GM04504 (cell line): ENCODE data around the gene KIF26B.

Experiments used
- DNase-seq: peaks from one replicate; pipeline ENCODE4 v3.0.0-alpha.2; 2012; ENCODE audit warnings: low read depth

The KIF26B gene

DNA sequence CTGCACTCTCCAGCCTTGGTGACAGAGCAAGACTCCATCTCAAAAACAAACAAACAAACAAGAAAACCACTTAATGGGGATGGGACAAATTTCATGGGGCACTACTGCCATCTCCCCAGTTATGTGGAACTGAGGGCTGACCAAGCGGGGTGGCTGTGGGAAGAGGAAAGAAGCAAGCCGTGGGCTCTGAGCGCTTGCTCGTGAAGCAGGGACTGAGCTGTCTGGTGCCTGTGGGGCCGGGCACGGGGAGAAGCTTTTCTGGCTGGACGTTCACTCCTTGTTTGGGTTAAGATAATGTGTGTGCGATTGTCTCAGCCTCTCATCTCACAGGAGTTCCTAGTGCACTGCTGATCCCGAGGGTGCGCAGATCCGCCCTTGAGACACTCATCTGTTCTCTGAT lies 22.0 kb upstream of the KIF26B start:
- DNase-seq = no peak

DNA sequence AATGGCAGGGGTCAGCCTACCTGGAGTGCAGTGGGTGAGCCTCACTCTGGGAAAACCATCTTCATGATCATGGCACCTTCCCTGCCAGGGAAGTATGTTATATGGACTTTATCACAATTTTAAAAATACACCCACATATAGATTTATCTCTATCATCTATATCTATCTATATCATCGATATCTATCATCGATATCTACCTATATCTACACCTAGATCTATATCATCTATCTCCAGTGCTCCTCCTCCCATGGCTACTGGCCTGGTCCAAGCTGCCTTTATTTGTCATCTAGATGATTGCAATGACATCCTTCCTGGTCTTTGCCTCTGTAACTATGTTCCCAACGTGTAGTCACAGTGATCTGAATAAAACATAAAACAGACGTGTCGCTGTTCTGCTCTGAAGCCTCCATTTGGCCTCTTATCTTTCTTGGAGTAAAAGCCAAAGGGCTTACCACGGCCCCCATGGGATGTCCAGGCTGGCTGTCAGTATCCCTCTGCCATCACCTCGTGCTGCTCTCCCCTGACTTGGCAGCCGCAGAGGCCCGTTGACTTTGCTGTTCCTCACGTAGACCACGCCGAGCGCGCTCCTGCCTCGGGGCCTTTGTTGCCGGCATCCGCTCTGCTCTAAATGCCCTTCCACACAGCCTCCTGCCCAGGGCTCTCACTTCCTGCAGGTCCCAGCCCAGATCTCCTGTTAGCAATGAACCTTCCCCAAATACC lies 20.6 kb upstream of the KIF26B start:
- no peak for DNase-seq

DNA sequence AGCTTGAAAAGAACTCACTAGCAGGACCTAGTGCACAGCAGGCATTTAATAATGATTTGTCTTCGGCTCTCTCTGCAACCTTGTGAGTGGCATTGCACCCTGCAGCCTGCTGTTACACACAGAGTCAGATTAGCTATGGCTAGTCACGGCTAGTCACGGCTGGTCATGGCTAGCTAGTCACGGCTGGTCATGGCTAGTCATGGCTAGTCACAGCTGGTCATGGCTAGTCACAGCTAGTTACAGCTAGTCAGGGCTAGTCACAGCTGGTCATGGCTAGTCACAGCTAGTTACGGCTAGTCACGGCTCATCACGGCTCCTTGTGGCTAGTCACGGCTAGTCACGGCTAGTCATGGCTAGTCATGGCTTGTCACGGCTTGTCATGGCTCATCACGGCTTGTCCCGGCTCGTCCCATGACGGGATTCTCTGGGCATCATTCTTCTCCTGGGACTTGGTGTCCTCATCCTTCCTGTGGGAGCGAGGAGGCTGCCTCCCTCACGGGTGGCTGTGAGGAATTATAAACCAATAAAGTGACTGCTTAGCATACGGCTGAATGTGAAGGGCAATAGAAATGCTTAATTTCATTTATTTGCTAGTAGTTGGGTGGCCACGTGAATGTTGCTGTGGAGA lies 12.5 kb upstream of the KIF26B start:
- no peak for DNase-seq

DNA sequence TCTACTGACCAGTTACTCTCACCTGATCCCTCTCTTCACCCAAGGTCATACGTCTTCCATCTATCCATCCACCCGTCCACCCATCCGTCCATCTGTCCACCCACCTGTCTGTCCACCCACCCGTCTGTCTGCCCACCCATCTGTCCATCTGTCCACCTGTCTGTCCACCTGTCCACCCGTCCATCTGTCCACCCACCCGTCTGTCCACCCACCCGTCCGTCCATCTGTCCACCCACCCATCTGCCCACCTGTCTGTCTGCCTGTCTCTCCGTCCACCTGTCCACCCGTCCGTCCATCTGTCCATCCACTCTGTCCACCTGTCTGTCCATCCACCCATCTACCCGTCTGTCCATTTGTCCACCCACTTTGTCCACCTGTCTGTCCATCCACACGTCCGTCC lies 11.8 kb upstream of the KIF26B start:
- DNase-seq = no peak

DNA sequence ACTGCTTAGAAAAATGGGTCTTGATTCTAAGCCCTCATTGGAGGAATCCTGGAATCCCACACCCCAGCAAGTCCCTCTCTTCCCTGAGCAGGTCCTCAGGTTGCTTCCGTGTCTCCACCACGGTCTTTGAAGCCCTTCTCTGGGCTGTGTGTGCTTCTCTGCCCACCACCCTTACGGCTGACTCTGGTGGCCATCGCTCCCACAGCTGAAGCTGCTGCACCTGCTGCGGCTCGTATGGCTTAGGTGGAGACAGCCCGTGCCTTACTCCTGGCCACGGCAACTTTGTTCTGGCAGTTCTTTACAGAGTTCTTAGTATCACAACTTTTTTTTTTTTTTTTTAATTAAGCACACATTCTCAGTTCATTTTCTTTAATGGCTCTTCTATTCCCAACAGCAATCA lies 10.9 kb upstream of the KIF26B start:
- no peak for DNase-seq

- DNase-seq = no peak
These were observed 6.7 kb upstream of the KIF26B start for GRCh38 chr1:245148069-245148468.

- no peak for DNase-seq
These were observed 5.9 kb upstream of the KIF26B start for GRCh38 chr1:245148861-245149260.

DNA sequence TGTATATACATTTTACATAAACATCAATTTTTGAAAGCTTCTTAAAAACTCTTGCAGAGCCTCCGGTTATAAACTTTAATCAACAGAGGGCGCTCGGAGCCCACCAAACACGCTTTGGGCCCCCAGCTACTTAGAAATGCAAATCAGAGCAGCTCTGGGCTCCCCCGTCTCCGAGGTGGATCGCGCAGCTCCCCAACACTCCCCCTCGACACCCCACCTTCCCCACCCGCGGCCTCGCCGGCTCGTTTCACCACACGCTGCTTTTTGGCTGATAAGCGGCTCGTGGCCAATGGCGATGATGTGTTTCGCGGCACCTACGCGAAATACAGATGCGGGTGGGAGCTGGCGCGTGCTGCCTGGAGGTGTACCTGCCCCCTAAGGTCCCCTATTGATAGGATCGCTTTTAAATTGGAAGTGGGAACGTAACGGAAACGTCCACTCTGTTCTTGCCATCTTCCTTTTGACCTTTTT lies 1.7 kb upstream of the KIF26B start:
- DNase-seq = no peak

DNA sequence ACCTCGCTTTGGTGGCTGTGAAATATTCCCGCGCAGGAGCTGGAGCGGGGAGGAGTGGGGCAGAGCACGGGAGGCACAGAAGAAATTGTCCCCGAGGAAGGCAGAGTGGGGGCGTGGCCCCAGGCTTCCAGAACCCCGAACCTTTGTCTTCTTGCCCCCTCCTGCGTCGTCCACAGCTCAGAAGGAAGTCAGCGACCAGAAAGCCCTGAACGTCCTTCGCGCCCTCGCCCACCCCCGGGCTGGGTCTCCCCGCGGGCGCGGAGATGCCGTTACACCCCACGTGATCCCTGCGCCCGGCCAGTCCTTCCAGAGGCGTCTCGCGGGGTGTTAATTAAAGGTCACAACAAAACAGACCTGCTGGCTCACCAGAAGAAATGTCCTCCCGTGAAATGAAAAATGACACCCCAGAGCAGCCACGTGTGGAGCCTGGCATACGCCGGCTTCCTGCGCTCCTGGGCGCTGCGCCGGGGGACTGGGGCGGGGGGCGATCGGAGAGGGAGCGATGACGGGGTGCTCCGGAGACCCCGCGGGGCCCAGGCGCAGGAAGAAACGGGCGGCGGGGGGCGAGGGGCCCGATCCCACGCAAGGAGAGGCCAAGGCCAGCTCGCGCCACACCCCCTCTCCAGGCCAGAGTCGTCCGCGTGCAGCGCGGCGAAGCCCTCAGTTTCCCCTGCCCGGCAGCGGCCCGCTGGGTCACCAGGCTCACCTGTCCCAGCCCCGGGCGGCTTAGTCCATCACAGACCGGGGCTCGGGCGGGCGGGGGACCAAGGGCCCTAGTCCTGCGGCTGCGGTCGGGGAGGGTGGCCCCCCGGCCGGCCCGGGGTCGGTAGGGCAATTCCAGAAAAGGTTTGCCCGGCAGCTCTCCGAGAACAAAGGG lies 995 bp upstream of the KIF26B start:
- DNase-seq = no peak

DNA sequence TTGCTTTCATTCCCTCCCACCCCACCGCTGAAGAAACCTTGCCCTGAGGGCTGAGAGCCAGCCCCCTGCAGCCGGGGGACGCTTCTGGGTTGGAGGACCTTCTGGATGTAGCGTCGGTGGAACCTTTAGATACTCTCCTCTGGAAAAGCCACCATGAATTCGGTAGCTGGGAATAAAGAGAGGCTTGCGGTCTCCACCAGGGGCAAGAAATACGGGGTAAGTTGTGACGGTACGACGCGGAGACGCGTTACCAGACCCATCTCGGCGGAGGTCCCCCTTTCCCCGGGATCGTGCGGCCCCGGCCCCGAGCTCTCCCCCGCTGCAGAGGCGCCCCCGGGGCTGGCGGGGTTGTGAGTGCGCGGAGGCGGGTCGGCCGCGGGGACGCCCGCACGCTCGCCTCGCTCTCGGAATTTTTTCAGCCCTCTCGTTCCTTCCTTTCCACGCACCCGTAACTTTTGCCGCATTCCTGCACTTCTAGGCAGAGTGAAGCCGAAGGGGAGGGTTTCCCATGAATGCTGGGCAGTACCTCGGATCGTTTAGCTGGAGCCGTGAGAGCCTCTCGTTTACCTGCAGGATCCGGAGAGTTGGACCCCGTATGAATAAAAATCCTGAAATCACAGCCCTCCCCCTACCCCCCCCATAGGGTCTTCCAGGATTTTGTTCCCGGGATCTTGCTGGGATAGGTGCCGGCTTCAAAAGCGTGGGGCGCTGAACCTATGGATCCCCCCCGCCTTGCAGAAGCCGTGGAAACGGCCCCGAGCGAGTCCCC lies 671 bp downstream of the KIF26B start:
- no peak for DNase-seq

GRCh38 chr1:245156041-245156735 lies 1.4 kb downstream of the KIF26B start:
- DNase-seq = no peak

DNA sequence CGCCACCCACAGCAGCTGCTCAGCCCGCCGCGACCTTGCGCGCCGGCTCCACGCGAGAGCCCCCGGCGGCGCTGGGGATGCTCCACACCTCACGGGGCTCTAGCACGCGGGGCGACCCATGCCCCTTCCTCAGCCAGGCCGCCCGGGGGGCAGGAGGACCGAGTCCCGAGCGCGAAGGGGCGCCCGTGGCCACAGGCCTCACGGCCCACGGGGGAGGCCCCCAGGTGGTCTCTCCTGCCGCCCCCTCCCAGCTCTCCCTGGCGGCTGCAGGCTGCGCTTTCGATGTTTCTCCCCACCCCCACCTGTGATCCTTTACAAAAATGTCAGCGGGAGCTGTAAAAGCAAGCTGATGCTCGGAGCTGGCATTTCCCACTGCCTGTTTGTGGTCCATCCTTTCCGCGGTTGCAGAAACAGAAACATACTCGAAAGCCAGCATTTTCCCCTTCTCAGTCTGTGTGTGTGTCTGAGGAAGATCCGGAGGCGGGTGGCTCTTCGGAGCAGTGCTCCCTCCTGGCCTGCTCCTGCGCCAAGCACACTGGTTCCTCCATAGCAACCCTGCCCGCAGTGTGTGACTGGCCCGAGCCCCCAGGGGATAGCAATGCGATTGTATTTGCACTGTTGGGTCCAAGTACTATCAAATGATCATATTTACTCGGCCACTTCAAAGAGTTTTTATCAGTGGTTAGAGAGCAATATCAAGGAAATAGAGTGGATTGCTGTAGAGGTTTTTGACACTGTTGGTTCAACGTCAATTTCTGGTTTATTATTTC lies 2.1 kb downstream of the KIF26B start:
- no peak for DNase-seq

DNA sequence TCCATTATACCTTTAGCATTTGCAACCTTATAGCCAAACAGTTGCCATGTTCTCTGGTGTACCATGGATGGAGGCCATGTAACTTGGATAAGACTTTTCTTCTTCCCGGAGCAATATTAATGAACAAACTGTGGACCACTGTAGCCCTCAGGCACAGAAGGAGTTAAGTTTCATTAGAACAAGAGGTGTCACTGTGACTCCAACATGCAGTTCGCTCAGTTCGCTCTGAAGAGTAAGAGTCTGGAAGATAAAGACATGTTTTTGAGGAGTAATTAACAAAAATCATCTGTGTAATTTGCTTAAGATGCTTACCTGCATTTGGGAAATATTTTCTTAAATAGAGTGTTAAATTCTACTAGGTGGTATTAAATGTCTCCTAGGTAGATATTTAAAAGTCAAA lies 4.1 kb downstream of the KIF26B start:
- no peak for DNase-seq

GRCh38 chr1:245160288-245160687 lies 5.5 kb downstream of the KIF26B start:
- no peak for DNase-seq

GRCh38 chr1:245160741-245161400 lies 6.1 kb downstream of the KIF26B start:
- no peak for DNase-seq

- no peak for DNase-seq
These were observed 7.1 kb downstream of the KIF26B start for GRCh38 chr1:245161866-245162265.

GRCh38 chr1:245166471-245166885 lies 11.7 kb downstream of the KIF26B start:
- no peak for DNase-seq

DNA sequence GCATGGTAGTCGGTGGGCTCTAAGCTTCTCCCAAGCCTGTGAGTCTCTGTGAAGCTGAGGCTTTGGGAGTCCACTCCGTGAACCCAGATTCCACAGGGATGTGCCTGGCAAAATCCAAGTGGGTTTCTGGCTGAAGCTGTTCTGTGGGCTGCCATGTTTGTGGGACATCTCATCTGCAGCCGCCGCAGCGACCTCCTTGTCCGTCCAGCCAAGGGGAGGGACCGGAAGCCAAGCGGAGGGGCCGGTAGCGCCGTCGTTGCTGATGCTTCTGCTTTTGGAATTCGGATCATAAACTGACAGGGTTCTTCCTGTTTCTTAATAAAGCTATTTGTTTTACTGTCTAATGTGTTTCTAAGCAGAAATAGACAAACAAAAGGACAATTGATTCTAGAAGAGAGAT lies 13.3 kb downstream of the KIF26B start:
- DNase-seq = no peak

DNA sequence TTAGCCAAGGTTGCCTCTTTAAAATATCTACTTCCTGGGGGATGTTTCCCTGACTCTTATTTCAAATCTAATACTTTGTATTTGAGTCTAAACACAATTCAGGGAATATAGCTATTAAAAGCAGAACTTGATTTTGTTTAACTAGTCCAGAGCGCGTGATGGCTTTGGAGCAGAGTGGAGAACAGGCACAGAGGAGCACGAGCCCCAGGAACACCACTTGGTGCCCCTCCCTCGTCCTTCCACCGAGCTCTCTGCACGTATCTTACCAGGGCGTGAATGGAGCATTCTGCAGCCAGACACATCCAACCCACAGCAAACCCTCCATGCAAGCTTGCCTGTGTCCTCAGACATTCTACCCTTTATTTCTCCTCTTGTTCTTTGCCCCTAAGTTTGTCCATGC lies 14.1 kb downstream of the KIF26B start:
- no peak for DNase-seq

- no peak for DNase-seq
These were observed 14.6 kb downstream of the KIF26B start for GRCh38 chr1:245169376-245169775.
